ENCODE results near the gene SCO2. TPM values are rescaled to one million over a fixed set of nuclear protein-coding genes. Genes with fewer than 3 reads are reported as not detected.

SCO2 gene
- total RNA-seq, 1 experiment from 2014 or later, result 7.0 TPM

DNA sequence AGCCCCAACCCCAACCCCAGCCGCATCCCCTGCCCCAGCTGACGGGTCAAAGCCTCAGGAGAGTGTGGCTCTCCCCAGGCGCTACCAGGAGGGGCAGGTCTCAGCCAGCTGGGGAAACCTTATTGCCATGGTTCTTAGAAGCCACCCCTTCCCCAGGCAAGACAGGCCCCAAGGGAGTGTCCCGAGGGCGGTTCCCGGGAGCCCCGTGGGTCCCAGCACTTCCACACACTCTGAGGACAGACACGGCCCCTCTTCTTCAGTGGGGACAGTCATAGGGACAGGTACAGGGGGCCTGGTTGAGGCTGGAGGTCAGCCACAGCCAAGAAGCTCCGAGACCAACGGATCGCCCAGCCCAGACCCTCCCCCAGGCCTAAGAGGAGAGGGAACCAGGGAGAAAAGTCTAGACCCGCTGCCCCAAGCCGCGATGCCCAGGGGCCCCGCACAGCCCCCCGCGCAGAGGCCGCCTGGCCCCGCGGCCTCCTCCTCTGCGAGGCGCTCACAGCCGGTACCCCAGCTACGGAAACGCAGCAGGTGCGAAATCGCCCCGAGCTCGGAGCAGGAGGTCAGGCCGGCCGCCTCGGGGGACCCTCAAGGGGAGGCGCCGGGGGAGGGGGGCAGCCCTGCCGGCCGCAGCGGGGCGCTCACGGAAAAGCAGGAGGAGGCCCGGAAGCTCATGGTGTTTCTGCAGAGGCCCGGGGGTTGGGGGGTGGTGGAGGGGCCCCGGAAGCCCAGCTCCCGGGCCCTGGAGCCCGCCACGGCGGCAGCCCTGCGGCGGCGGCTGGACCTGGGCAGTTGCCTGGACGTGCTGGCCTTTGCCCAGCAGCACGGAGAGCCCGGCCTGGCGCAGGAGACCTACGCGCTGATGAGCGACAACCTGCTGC is 22.9 kb upstream of the SCO2 start:
- H3K9ac ChIP-seq (ENCODE audit: low read length), result no peak overlapping the region
- ATAC-seq (no peak), DNase-seq (ENCODE audit: low read depth, low spot score) (no peak)
- intact Hi-C loops (cut with micrococcal nuclease), result no loop called here
- H4K20me1 ChIP-seq (ENCODE audit: insufficient read depth), result no peaks in the 10 kb centered on the region
- no peak overlapping the region for H3K4me2 ChIP-seq (ENCODE audit: low read length)
- TF ChIP-seq, protein P1, sequence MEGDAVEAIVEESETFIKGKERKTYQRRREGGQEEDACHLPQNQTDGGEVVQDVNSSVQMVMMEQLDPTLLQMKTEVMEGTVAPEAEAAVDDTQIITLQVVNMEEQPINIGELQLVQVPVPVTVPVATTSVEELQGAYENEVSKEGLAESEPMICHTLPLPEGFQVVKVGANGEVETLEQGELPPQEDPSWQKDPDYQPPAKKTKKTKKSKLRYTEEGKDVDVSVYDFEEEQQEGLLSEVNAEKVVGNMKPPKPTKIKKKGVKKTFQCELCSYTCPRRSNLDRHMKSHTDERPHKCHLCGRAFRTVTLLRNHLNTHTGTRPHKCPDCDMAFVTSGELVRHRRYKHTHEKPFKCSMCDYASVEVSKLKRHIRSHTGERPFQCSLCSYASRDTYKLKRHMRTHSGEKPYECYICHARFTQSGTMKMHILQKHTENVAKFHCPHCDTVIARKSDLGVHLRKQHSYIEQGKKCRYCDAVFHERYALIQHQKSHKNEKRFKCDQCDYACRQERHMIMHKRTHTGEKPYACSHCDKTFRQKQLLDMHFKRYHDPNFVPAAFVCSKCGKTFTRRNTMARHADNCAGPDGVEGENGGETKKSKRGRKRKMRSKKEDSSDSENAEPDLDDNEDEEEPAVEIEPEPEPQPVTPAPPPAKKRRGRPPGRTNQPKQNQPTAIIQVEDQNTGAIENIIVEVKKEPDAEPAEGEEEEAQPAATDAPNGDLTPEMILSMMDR (IDR thresholded peaks at IDR 0.05 in 2 of 3, conservative IDR thresholded peaks at IDR 0.05 in 1 of 3; ENCODE audit: borderline replicate concordance in 1 of 3, insufficient read depth in 1 of 3, low read depth in 2 of 3, low read length in 2 of 3), result no peak
- no peak for TF ChIP-seq YY1 (IDR thresholded peaks at IDR 0.05; ENCODE audit: extremely low read depth, insufficient replicate concordance, low read depth, low read length)
- no peak for TF ChIP-seq POLR2AphosphoS5 (IDR thresholded peaks at IDR 0.05; ENCODE audit: low read depth, low read length)
- TF ChIP-seq, protein P2, sequence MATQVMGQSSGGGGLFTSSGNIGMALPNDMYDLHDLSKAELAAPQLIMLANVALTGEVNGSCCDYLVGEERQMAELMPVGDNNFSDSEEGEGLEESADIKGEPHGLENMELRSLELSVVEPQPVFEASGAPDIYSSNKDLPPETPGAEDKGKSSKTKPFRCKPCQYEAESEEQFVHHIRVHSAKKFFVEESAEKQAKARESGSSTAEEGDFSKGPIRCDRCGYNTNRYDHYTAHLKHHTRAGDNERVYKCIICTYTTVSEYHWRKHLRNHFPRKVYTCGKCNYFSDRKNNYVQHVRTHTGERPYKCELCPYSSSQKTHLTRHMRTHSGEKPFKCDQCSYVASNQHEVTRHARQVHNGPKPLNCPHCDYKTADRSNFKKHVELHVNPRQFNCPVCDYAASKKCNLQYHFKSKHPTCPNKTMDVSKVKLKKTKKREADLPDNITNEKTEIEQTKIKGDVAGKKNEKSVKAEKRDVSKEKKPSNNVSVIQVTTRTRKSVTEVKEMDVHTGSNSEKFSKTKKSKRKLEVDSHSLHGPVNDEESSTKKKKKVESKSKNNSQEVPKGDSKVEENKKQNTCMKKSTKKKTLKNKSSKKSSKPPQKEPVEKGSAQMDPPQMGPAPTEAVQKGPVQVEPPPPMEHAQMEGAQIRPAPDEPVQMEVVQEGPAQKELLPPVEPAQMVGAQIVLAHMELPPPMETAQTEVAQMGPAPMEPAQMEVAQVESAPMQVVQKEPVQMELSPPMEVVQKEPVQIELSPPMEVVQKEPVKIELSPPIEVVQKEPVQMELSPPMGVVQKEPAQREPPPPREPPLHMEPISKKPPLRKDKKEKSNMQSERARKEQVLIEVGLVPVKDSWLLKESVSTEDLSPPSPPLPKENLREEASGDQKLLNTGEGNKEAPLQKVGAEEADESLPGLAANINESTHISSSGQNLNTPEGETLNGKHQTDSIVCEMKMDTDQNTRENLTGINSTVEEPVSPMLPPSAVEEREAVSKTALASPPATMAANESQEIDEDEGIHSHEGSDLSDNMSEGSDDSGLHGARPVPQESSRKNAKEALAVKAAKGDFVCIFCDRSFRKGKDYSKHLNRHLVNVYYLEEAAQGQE (IDR thresholded peaks at IDR 0.05; ENCODE audit: low read depth), result no peak
- no peak for TF ChIP-seq SIN3A (IDR thresholded peaks at IDR 0.05; ENCODE audit: low read depth)
- TF ChIP-seq, protein P3, sequence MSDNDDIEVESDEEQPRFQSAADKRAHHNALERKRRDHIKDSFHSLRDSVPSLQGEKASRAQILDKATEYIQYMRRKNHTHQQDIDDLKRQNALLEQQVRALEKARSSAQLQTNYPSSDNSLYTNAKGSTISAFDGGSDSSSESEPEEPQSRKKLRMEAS (IDR thresholded peaks at IDR 0.05), result no peak
- no peak for TF ChIP-seq FOSL1 (IDR thresholded peaks at IDR 0.05; ENCODE audit: low read depth)
- TF ChIP-seq ZFX (IDR thresholded peaks at IDR 0.05), result no peak
- no peak for TF ChIP-seq POLR2A (IDR thresholded peaks at IDR 0.05; ENCODE audit: borderline replicate concordance, extremely low read depth, insufficient read depth, insufficient read length)
- no peak for TF ChIP-seq JUND (IDR thresholded peaks at IDR 0.05)
- TF ChIP-seq ZNF274 (IDR thresholded peaks at IDR 0.05; ENCODE audit: low read depth, low read length), result no peak
- TF ChIP-seq ELF1 (IDR thresholded peaks at IDR 0.05; ENCODE audit: borderline replicate concordance, low read depth), result no peak
- TF ChIP-seq CEBPB (IDR thresholded peaks at IDR 0.05; ENCODE audit: low read depth), result no peak
- no peak for TF ChIP-seq EGR1 (IDR thresholded peaks at IDR 0.05; ENCODE audit: low read depth)
- TF ChIP-seq EZH2phosphoT487 (IDR thresholded peaks at IDR 0.05; ENCODE audit: borderline replicate concordance), result no peak
- no peak for TF ChIP-seq RAD21 (IDR thresholded peaks at IDR 0.05; ENCODE audit: low read depth)
- TF ChIP-seq TCF7L2 (IDR thresholded peaks at IDR 0.05; ENCODE audit: borderline replicate concordance, extremely low read depth, insufficient read depth, insufficient read length), result no peak
- no peak for TF ChIP-seq SRF (IDR thresholded peaks at IDR 0.05; ENCODE audit: low read depth)
- TF ChIP-seq CBX3 (IDR thresholded peaks at IDR 0.05; ENCODE audit: low read depth), result no peak
- TF ChIP-seq SP1 (IDR thresholded peaks at IDR 0.05; ENCODE audit: low read depth), result no peak
- CTCF ChIA-PET, result interaction anchor here (1.6 kb wide), 1 partner anchor 23 kb away, joined by 5 read pairs; the partner anchor contains the start of gene SCO2
- no TSS peak for BruUV-seq (replicated peaks)
- no peaks in the 10 kb centered on the region for H3K79me2 ChIP-seq (ENCODE audit: insufficient read depth, low read length)
- H3K9me3 ChIP-seq (ENCODE audit: control insufficient read depth in 1 of 2, insufficient read depth in 1 of 2, low read depth in 1 of 2, low read length in 2 of 2), result no peaks in the 10 kb centered on the region
- no peak overlapping the region for H3K4me3 ChIP-seq (replicated peaks in 1 of 2; ENCODE audit: low read depth in 1 of 2, low read length in 2 of 2)
- POLR2A ChIA-PET, result no interaction called here
- H3K4me1 ChIP-seq (ENCODE audit: control insufficient read depth in 1 of 2, insufficient read depth in 2 of 2, low read length in 2 of 2), result peaks cover 10 to 17% of the 10 kb centered on the region in 2 experiments; a peak in 3 of 4 replicates
- H3K9me2 ChIP-seq (ENCODE audit: insufficient read depth), result no peaks in the 10 kb centered on the region
- H3K27me3 ChIP-seq (ENCODE audit: insufficient read depth, low read length), result no peaks in the 10 kb centered on the region
- no peak overlapping the region for H2AFZ ChIP-seq (ENCODE audit: low read depth, low read length, poor library complexity, severe bottlenecking)
- no peak overlapping the region for H3K27ac ChIP-seq (ENCODE audit: low read depth, low read length)
- no peaks in the 10 kb centered on the region for H3K36me3 ChIP-seq (ENCODE audit: control insufficient read depth in 1 of 2, insufficient read depth in 2 of 2, low read length in 2 of 2)
- RAD21 ChIA-PET (ENCODE audit: low non-redundant PET in 1 of 2, low total read pairs in 2 of 2, uncharacterized antibody in 2 of 2, unreplicated experiment in 2 of 2), result no interaction called here

Data from HCT116 (cell line).